ENCODE results near the gene MYLK. TPM values are rescaled to one million over a fixed set of nuclear protein-coding genes. Genes with fewer than 3 reads are reported as not detected.

Gene MYLK
- total and polyA plus RNA-seq, 2 donors (not counting 1 experiment from before 2014, with no cell fraction given), result 0.51 TPM; not detected in 1

DNA sequence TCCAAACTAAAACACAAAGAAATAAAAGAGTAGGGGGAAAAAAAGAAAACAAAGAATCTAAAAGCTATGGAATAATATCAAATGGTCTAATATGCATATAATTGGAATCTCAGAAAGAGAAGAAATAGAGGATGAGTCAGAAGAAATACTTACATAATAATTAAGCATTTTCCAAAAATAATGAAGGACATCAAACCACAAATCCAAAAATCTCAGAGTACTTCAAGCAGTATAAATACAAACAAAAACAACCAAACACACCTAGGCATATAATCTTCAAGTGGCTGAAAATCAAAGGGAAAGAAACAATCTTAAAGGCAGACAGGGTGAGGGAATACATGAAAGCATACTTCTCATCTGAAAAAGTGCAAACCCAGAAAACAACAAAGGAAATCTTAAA, 46.3 kb downstream of the MYLK start:
- Histone ChIP-seq H3K36me3 (replicated peaks in 1 of 2; ENCODE audit: control extremely low read depth in 1 of 2, control insufficient read depth in 1 of 2, extremely low read depth in 1 of 2, insufficient read depth in 2 of 2, low read length in 1 of 2) (no peaks in the 10 kb centered on the region), H4K20me1 (ENCODE audit: control insufficient read depth, insufficient read depth, low read length, poor library complexity, severe bottlenecking) (no peaks in the 10 kb centered on the region), H3K9ac (ENCODE audit: low read length) (no peak overlapping the region), H3K4me1 (ENCODE audit: control insufficient read depth in 2 of 2, insufficient read depth in 2 of 2, low read length in 2 of 2) (no peaks in the 10 kb centered on the region), H3K9me3 (ENCODE audit: control extremely low read depth in 1 of 3, control insufficient read depth in 2 of 3, insufficient read depth in 1 of 3, low read length in 2 of 3) (peaks cover 0 to 11% (median 1%) of the 10 kb centered on the region in 3 donors), H3K27me3 (replicated peaks in 1 of 4; ENCODE audit: control extremely low read depth in 1 of 4, control insufficient read depth in 3 of 4, insufficient read depth in 4 of 4, low read length in 3 of 4) (no peaks in the 10 kb centered on the region), H2AFZ (ENCODE audit: insufficient read depth, low read depth, low read length, poor library complexity, severe bottlenecking) (no peak overlapping the region), H3K27ac (ENCODE audit: low read length in 2 of 2) (no peak overlapping the region), H3K4me2 (replicated peaks; ENCODE audit: low read depth, low read length, poor library complexity, severe bottlenecking) (no peak overlapping the region), H3K79me2 (ENCODE audit: control insufficient read depth, insufficient read depth, low read length) (no peaks in the 10 kb centered on the region), H3K4me3 (ENCODE audit: control extremely low read depth in 1 of 5, extremely low read depth in 1 of 5, insufficient read depth in 1 of 5, low read depth in 2 of 5, low read length in 4 of 5) (no peak overlapping the region)
- no peak for TF ChIP-seq EZH2 (IDR thresholded peaks at IDR 0.05; ENCODE audit: borderline replicate concordance, insufficient read depth, low read depth, low read length, poor library complexity, severe bottlenecking)
- TF ChIP-seq, protein P1, sequence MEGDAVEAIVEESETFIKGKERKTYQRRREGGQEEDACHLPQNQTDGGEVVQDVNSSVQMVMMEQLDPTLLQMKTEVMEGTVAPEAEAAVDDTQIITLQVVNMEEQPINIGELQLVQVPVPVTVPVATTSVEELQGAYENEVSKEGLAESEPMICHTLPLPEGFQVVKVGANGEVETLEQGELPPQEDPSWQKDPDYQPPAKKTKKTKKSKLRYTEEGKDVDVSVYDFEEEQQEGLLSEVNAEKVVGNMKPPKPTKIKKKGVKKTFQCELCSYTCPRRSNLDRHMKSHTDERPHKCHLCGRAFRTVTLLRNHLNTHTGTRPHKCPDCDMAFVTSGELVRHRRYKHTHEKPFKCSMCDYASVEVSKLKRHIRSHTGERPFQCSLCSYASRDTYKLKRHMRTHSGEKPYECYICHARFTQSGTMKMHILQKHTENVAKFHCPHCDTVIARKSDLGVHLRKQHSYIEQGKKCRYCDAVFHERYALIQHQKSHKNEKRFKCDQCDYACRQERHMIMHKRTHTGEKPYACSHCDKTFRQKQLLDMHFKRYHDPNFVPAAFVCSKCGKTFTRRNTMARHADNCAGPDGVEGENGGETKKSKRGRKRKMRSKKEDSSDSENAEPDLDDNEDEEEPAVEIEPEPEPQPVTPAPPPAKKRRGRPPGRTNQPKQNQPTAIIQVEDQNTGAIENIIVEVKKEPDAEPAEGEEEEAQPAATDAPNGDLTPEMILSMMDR (IDR thresholded peaks at IDR 0.05), result no peak
- CTCF ChIA-PET, result no interaction called here
- Mint-ChIP-seq H3K27ac (no peak overlapping the region), H3K4me3 (no peak overlapping the region), H3K27me3 (peaks cover 9% of the 10 kb centered on the region), H3K9me3 (ENCODE audit: insufficient read depth) (peaks cover 6% of the 10 kb centered on the region), H3K4me1 (no peaks in the 10 kb centered on the region)
- no peak for DNase-seq
- intact Hi-C loops (cut with micrococcal nuclease), result no loop called here
- POLR2A ChIA-PET, result no interaction called here
- no peak for ATAC-seq (ENCODE audit: low read depth)

DNA sequence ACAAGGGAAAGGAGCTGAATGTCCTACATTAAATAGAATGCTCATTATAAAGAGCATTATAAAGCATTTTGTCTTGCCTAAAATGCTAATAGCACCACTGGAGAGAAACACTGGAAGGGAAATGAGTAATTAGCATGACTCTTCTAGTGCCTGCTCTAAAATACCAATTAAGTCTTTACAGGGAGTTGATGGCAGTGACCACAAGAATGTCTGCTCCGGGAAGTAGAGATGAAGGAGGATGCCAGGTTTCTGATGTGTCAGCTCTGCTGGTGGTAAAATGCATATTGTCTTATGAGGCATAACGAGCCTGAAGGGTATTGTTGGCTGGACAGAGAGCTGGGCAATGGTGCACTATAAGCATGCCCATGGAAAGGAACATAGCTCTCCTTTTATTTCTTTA, 49.5 kb downstream of the MYLK start:
- no peaks in the 10 kb centered on the region for H3K9me3 ChIP-seq (ENCODE audit: control extremely low read depth in 1 of 3, control insufficient read depth in 2 of 3, insufficient read depth in 1 of 3, low read length in 2 of 3)
- no peaks in the 10 kb centered on the region for H3K27me3 ChIP-seq (replicated peaks in 1 of 4; ENCODE audit: control extremely low read depth in 1 of 4, control insufficient read depth in 3 of 4, insufficient read depth in 4 of 4, low read length in 3 of 4)
- H3K4me1 ChIP-seq (ENCODE audit: control insufficient read depth in 2 of 2, insufficient read depth in 2 of 2, low read length in 2 of 2), result no peaks in the 10 kb centered on the region
- no peak overlapping the region for H3K27ac ChIP-seq (ENCODE audit: low read length in 2 of 2)
- no peaks in the 10 kb centered on the region for H3K79me2 ChIP-seq (ENCODE audit: control insufficient read depth, insufficient read depth, low read length)
- Mint-ChIP-seq H3K4me1 (no peaks in the 10 kb centered on the region), H3K27ac (no peak overlapping the region), H3K9me3 (ENCODE audit: insufficient read depth) (no peaks in the 10 kb centered on the region), H3K27me3 (peaks cover 9% of the 10 kb centered on the region), H3K4me3 (no peak overlapping the region)
- CTCF ChIA-PET, result no interaction called here
- no peaks in the 10 kb centered on the region for H3K36me3 ChIP-seq (replicated peaks in 1 of 2; ENCODE audit: control extremely low read depth in 1 of 2, control insufficient read depth in 1 of 2, extremely low read depth in 1 of 2, insufficient read depth in 2 of 2, low read length in 1 of 2)
- H3K4me3 ChIP-seq (ENCODE audit: control extremely low read depth in 1 of 5, extremely low read depth in 1 of 5, insufficient read depth in 1 of 5, low read depth in 2 of 5, low read length in 4 of 5), result no peak overlapping the region
- POLR2A ChIA-PET, result no interaction called here
- no peak for ATAC-seq (ENCODE audit: low read depth)
- no peaks in the 10 kb centered on the region for H4K20me1 ChIP-seq (ENCODE audit: control insufficient read depth, insufficient read depth, low read length, poor library complexity, severe bottlenecking)
- H3K9ac ChIP-seq (ENCODE audit: low read length), result no peak overlapping the region
- WGBS (ENCODE audit: insufficient coverage), result 88% methylated on average over 2 of the region's 2 CpGs
- no peak overlapping the region for H2AFZ ChIP-seq (ENCODE audit: insufficient read depth, low read depth, low read length, poor library complexity, severe bottlenecking)
- intact Hi-C loops (cut with micrococcal nuclease), result no loop called here
- H3K4me2 ChIP-seq (replicated peaks; ENCODE audit: low read depth, low read length, poor library complexity, severe bottlenecking), result no peak overlapping the region
- DNase-seq, result no peak
- TF ChIP-seq, protein P1 (IDR thresholded peaks at IDR 0.05), result no peak
- no peak for TF ChIP-seq EZH2 (IDR thresholded peaks at IDR 0.05; ENCODE audit: borderline replicate concordance, insufficient read depth, low read depth, low read length, poor library complexity, severe bottlenecking)

Data from B cell (primary cell).